Pancreas (tissue), 10 donors: ENCODE data around the gene SVOPL. TPM values are rescaled to one million over a fixed set of nuclear protein-coding genes. Genes with fewer than 3 reads are reported as not detected.

Experiments used
- ATAC-seq, 4 donors: fragments of 200-7000 bp; cut with Tn5 transposase; one replicate each; pipeline versions ENCODE4 v1.8.0 to v1.9.1; 2020; ENCODE audit warnings: mild to moderate bottlenecking in 4 of 4, moderate library complexity in 4 of 4
- DNase-seq, 6 donors: peaks; one replicate each; pipeline ENCODE4 v3.0.0-alpha.2; 2020
- FAIRE-seq: peaks from 2 replicates; lab custom pipeline; 2012; peaks lifted over from hg19 to GRCh38; lab: Jason Lieb, UNC
- H3K27ac ChIP-seq, 4 donors: fragments of 200-600 bp; sonication (generic); 1 replicate in 3 of 4; 2 replicates in 1 of 4; pipeline versions ENCODE4 v1.5.0 to v1.8.0; 2020
- H3K27me3 ChIP-seq, 4 donors: fragments of 200-600 bp; one replicate each; pipeline ENCODE4 v1.8.0; 2021
- H3K36me3 ChIP-seq, 3 donors: fragments of 200-600 bp; sonication (generic) in 1 of 3; one replicate each; pipeline versions ENCODE4 v1.5.0 to v1.8.0; 2020 to 2021
- H3K4me1 ChIP-seq, 3 donors: fragments of 200-600 bp; one replicate each; pipeline ENCODE4 v1.8.0; 2021
- H3K4me3 ChIP-seq, 4 donors: fragments of 200-600 bp; sonication (generic) in 2 of 4; one replicate each; pipeline versions ENCODE4 v1.5.0 to v1.8.0; 2020 to 2021
- H3K9me3 ChIP-seq, 4 donors: fragments of 200-600 bp; one replicate each; pipeline ENCODE4 v1.8.0; 2021
- CTCF ChIP-seq, 4 donors: fragments of 200-600 bp; sonication (generic) in 3 of 4; IDR thresholded peaks; one replicate each; pipeline versions ENCODE4 v1.5.0 to v1.8.0; 2021; ENCODE audit warnings: antibody characterized with exemption in 4 of 4
- WGBS, 2 donors: extraction: QIAGEN DNeasy Blood & Tissue Kit; methylation state at CpG; one replicate each; pipeline ENCODE4 v1.1.7; 2013; 5-methylcytosine and 5-hydroxymethylcytosine counted together
- intact Hi-C, 3 donors: fragments of 100-400 bp; cut with DNase I; formaldehyde crosslinking; loops; one replicate each; pipeline versions ENCODE4 v1.11.1 to v1.14.2; 2022
- polyA plus RNA-seq, 2 donors: library from polyadenylated mRNA; stranded (reverse); fragments of 200-250 nt; gene quantifications; one replicate each; pipeline ENCODE4 v1.2.3, GENCODE V29; 2013
- total RNA-seq, 6 donors: library from RNA; stranded (reverse); fragmentation: NEBNext Ultra II Directional in 4 of 6; extraction: Animal tissue kit (Norgen Biotek cat#: 25700) in 4 of 6; gene quantifications; one replicate each; pipeline versions ENCODE4 v1.2.1 to v1.2.4, GENCODE V29; 2021 to 2023
- donor health status: healthy with polysubstance abuse.
- donor health status: DM: no; HTN: no; CAD: no; lungs with moderate emphysema.
- donor health status: DM: no; HTN: no; CAD: no.
- donor health status: control.
- donor health status: control.
- donor health status: Bipolar disorder and iron deficiency.
- donor health status: DM: yes; HTN: yes; CAD: no.
- donor health status: DM: no; HTN: no; CAD: no.
- donor health status: DM: no; HTN: no; CAD: no.
- donor health status: DM: yes; HTN: yes; CAD: no.

The SVOPL gene, protein sequence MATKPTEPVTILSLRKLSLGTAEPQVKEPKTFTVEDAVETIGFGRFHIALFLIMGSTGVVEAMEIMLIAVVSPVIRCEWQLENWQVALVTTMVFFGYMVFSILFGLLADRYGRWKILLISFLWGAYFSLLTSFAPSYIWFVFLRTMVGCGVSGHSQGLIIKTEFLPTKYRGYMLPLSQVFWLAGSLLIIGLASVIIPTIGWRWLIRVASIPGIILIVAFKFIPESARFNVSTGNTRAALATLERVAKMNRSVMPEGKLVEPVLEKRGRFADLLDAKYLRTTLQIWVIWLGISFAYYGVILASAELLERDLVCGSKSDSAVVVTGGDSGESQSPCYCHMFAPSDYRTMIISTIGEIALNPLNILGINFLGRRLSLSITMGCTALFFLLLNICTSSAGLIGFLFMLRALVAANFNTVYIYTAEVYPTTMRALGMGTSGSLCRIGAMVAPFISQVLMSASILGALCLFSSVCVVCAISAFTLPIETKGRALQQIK
- under 1 TPM; 0.09 to 0.91 (median 0.19) TPM for total RNA-seq
- under 1 TPM in 1 of 2 donors, not detected in 1; 0.12 TPM for polyA plus RNA-seq

DNA sequence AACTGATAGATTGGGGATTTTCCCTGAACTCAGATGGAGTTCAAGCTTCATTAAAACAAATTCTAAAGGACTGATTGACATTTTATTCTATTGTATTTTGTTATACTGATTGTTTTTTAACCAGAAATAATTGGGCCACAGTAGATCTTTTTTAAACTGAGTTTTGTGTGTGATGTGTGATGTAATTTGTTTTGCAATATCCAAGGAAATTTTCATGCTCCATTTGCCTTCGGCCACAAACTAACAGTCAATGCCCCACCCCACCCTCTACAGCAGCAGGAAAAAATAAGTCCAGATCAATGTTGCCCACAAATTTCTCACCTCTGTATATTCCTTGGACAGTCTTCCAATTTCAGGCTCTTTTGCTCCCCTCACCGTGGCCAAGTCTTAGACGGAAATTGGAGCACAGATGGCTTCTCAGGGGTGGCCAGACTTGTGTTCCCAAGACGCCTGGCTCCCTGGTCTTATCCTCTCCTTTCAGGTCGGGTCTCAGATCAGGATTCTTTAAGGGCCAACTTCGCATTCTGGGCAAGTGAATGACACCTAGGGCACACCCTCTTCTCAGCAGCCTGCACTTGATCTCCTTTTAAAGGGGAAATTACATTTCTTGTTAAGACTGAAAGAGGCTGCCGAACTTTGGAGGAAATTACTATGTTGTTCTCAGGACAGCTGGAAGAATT is at the start of gene SVOPL:
SVOPL (minus strand) TSS at position 506 of the 680 bp plus-strand sequence. CDS start 22,317 bp downstream, outside the sequence.
- H3K36me3 ChIP-seq: no peaks in the 10 kb centered on the region
- no peak within 1 kb of the TSS for H3K27ac ChIP-seq
- H3K27me3 ChIP-seq: no peaks in the 10 kb centered on the region
- intact Hi-C loops: no loop called here
- ATAC-seq: no peak
- no peak for FAIRE-seq
- no peaks in the 10 kb centered on the region for H3K4me1 ChIP-seq
- DNase-seq: peak in 1 of 6 donors; percentile 4
- no peaks in the 10 kb centered on the region for H3K9me3 ChIP-seq
- H3K4me3 ChIP-seq: no peak within 1 kb of the TSS
- WGBS, 2 donors: 68 to 80% methylated on average over 7 of the region's 7 CpGs
- TF ChIP-seq CTCF (IDR thresholded peaks at IDR 0.05): no peak

GRCh38 chr7:138750473-138750872 is 49.3 kb upstream of the SVOPL start:
- ATAC-seq (no peak), FAIRE-seq (no peak), DNase-seq (no peak)
- WGBS, 2 donors: 89 to 95% methylated on average over 15 of the region's 15 CpGs
- Histone ChIP-seq H3K27ac (no peak overlapping the region), H3K4me3 (no peak overlapping the region), H3K9me3 (no peaks in the 10 kb centered on the region), H3K27me3 (no peaks in the 10 kb centered on the region), H3K4me1 (no peaks in the 10 kb centered on the region), H3K36me3 (no peaks in the 10 kb centered on the region)
- intact Hi-C loops: no loop called here
- TF ChIP-seq CTCF (IDR thresholded peaks at IDR 0.05): no peak

GRCh38 chr7:138749960-138750359 is 48.8 kb upstream of the SVOPL start:
- intact Hi-C loops: no loop called here
- ATAC-seq: no peak
- TF ChIP-seq CTCF (IDR thresholded peaks at IDR 0.05): no peak

DNA sequence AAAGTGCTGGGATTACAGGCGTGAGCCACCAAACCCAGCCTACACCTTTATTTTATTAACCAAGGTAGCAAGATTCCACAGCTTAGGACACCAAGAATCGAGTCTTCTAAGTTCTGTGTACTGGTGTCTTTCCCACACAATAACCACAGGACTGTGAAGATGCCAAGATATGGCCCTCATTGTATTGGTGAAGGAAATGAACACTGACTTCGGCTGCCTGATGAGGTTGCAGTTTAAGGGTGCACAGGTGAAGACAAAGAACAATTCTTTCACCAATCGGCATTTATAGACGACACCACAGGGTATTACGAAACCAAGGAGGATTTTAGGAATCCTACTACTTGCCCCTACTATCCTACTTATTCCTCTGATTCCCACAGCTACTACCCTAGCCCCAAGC is 47.5 kb upstream of the SVOPL start:
- H3K27ac ChIP-seq: no peak overlapping the region
- DNase-seq (no peak), ATAC-seq (no peak), FAIRE-seq (no peak)
- 78 to 84% methylated on average over 6 of the region's 6 CpGs for WGBS, 2 donors
- no peaks in the 10 kb centered on the region for H3K27me3 ChIP-seq
- H3K36me3 ChIP-seq: no peaks in the 10 kb centered on the region
- no peak for TF ChIP-seq CTCF (IDR thresholded peaks at IDR 0.05)
- intact Hi-C loops: no loop called here
- H3K9me3 ChIP-seq: no peaks in the 10 kb centered on the region
- H3K4me3 ChIP-seq: no peak overlapping the region
- H3K4me1 ChIP-seq: no peaks in the 10 kb centered on the region

More at GRCh38 chr7:138749960-138750359, 48.8 kb upstream of the SVOPL start:
- Histone ChIP-seq H3K36me3 (no peaks in the 10 kb centered on the region), H3K9me3 (no peaks in the 10 kb centered on the region), H3K27ac (no peak overlapping the region), H3K27me3 (no peaks in the 10 kb centered on the region), H3K4me3 (no peak overlapping the region), H3K4me1 (no peaks in the 10 kb centered on the region)
- WGBS, 2 donors: 71 to 78% methylated on average over 3 of the region's 3 CpGs
- DNase-seq: no peak
- no peak for FAIRE-seq
